PFSK-1 (cell line): ENCODE data around the gene HNRNPAB.

Experiments
- FOXP2 ChIP-seq: optimal IDR thresholded peaks from 2 replicates; pipeline ENCODE3; 2011; ENCODE audit warnings: borderline replicate concordance, control low read depth, inconsistent platforms; ENCODE audit not compliant: insufficient read depth; ENCODE audit errors: extremely low read length, extremely low read depth
- POLR2AphosphoS5 ChIP-seq: IDR thresholded peaks from 2 replicates; pipeline ENCODE4 v1.6.1; 2012; ENCODE audit warnings: low read depth, mild to moderate bottlenecking, control low read depth, low read length, moderate library complexity
- SIN3A ChIP-seq: IDR thresholded peaks from 2 replicates; pipeline ENCODE4 v1.6.1; 2012; ENCODE audit warnings: mild to moderate bottlenecking, low read length, moderate library complexity, borderline replicate concordance; ENCODE audit not compliant: insufficient read depth
- TAF1 ChIP-seq: IDR thresholded peaks from 2 replicates; pipeline ENCODE4 v1.6.1; 2012; ENCODE audit warnings: low read length, control low read depth, borderline replicate concordance; ENCODE audit not compliant: insufficient read depth
- TF ChIP-seq, protein P1 (sequence below), 2 experiments: IDR thresholded peaks; 2 replicates each; pipeline versions ENCODE4 v1.6.1 to v1.8.0; 2011 to 2012; ENCODE audit warnings: low read depth in 2 of 2, low read length in 2 of 2, control low read depth in 1 of 2, inconsistent platforms in 1 of 2, mild to moderate bottlenecking in 1 of 2, moderate library complexity in 1 of 2; ENCODE audit not compliant: insufficient read depth in 1 of 2

HNRNPAB gene

DNA sequence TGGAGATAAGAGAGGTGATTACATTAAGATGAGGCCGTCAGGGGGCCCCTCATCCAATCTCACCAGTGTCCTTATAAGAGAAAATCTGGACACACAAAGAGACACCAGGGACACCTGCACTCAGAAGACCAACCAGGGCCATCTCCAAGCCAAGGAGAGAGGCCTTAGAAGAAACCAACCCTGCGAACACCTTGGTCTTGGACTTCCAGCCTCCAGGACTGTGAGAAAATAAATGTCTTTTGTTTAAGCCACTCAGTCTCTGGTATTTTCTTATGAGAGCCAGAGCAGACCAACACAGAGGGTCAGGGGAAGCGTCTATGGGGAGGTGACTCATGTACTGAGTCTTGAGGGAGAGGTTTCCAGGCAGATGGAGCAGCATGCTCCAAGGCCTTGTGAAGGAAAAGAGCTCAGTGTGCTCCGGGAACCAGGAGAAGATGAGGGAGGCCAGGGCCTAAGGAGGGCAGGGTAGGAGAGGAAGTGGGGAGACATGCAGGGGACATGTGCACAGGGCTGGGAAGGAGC lies 22.9 kb downstream of the HNRNPAB start:
- no peak for TF ChIP-seq SIN3A
- no peak for TF ChIP-seq TAF1
- no peak for TF ChIP-seq FOXP2

DNA sequence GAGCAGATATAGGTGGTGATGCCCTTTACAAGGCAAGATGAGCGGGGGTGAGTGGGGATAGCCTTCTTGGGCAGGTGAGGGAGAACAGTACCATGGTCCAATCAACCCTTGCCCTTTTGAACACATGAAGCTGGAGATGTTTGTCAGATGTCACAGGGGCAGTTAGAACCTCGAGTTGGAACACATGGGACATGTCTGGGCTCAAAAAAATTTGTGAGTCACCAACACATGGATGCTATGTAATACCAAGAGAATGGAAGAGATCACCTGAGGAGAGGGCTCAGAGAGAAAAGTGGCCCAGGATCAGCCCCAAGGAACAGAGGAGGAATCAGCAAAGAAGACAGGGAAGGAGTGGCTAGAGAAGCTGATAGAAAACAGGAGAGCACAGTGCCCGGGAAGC lies 23.6 kb downstream of the HNRNPAB start:
- TF ChIP-seq POLR2AphosphoS5 (no peak), TAF1 (no peak), FOXP2 (no peak), SIN3A (no peak)
- TF ChIP-seq, protein P1, sequence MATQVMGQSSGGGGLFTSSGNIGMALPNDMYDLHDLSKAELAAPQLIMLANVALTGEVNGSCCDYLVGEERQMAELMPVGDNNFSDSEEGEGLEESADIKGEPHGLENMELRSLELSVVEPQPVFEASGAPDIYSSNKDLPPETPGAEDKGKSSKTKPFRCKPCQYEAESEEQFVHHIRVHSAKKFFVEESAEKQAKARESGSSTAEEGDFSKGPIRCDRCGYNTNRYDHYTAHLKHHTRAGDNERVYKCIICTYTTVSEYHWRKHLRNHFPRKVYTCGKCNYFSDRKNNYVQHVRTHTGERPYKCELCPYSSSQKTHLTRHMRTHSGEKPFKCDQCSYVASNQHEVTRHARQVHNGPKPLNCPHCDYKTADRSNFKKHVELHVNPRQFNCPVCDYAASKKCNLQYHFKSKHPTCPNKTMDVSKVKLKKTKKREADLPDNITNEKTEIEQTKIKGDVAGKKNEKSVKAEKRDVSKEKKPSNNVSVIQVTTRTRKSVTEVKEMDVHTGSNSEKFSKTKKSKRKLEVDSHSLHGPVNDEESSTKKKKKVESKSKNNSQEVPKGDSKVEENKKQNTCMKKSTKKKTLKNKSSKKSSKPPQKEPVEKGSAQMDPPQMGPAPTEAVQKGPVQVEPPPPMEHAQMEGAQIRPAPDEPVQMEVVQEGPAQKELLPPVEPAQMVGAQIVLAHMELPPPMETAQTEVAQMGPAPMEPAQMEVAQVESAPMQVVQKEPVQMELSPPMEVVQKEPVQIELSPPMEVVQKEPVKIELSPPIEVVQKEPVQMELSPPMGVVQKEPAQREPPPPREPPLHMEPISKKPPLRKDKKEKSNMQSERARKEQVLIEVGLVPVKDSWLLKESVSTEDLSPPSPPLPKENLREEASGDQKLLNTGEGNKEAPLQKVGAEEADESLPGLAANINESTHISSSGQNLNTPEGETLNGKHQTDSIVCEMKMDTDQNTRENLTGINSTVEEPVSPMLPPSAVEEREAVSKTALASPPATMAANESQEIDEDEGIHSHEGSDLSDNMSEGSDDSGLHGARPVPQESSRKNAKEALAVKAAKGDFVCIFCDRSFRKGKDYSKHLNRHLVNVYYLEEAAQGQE (IDR thresholded peaks at IDR 0.05; ENCODE audit: insufficient read depth in 1 of 2, low read depth in 2 of 2, low read length in 2 of 2) = no peak

- no peak for TF ChIP-seq SIN3A
- no peak for TF ChIP-seq FOXP2
- TF ChIP-seq, protein P1 (IDR thresholded peaks at IDR 0.05; ENCODE audit: insufficient read depth in 1 of 2, low read depth in 2 of 2, low read length in 2 of 2) = no peak
- TF ChIP-seq TAF1 = no peak
- no peak for TF ChIP-seq POLR2AphosphoS5
Measured at GRCh38 chr5:178228609-178229008, 24.3 kb downstream of the HNRNPAB start.

GRCh38 chr5:178229861-178230260 lies 25.5 kb downstream of the HNRNPAB start:
- TF ChIP-seq POLR2AphosphoS5 = no peak
- no peak for TF ChIP-seq TAF1
- TF ChIP-seq, protein P1 (IDR thresholded peaks at IDR 0.05; ENCODE audit: insufficient read depth in 1 of 2, low read depth in 2 of 2, low read length in 2 of 2) = no peak
- TF ChIP-seq FOXP2 = no peak
- TF ChIP-seq SIN3A = no peak

DNA sequence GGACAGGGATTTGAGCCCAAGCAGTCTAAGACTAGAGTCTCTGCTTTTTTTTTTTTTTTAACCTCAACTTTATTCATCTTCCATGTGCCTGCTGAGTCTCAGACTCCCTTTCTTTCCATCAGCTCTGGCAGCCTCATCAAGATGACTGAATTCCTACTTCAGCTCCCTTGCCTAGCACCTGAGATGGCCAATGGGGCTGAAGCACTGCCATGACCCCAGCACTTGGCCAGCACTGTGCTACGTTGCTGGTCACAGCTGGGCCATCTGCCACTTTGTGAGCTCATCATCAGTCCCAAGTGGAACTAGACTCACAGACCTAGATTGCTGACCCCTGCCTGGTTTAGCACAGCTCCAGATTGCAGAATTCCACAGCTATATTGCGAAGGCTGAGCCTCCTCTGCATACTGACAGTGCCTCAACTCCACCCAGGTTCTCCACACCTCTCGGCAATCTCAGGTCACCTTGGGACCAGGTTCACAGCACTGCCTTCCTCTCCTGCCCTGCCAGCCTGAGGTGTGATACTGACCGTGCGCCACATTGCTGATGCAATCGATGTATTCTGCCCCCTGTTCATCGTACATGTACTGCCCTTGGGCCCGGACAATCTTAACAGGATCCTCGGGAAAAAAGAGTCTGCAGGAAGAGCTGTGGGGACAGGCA lies 26.7 kb downstream of the HNRNPAB start:
- TF ChIP-seq, protein P1 (IDR thresholded peaks at IDR 0.05; ENCODE audit: insufficient read depth in 1 of 2, low read depth in 2 of 2, low read length in 2 of 2) = no peak
- no peak for TF ChIP-seq TAF1
- no peak for TF ChIP-seq FOXP2
- no peak for TF ChIP-seq SIN3A
- TF ChIP-seq POLR2AphosphoS5 = no peak
